ENCODE data around the gene IZUMO1.

The IZUMO1 gene

DNA sequence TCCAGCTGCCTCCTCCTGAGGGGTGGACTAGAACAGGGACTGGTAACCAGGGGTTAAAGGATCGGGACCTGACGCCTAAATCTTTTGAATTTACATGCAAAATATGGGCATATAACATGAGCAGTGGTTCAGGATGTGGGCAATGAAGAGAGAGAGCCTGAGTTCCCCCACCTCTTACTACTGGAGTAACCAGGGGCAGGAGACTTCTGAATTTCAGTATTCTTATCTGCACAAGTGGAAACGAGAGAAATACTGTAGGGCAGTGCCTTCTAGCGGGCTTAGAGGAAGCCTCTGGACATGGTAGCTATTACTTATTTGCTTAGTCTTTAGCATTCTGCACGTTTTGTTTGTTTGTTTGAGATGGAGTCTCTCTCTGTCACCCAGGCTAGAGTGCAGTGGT is 37.8 kb upstream of the IZUMO1 start:
- Mint-ChIP-seq H3K27ac (no peak overlapping the region), H3K36me3 (ENCODE audit: low read depth) (no peaks in the 10 kb centered on the region), H3K4me1 (peaks cover 23% of the 10 kb centered on the region), H3K27me3 (ENCODE audit: low read depth, poor library complexity) (peaks cover 19% of the 10 kb centered on the region), H3K4me3 (no peak overlapping the region), H3K9me3 (no peaks in the 10 kb centered on the region)
- TF ChIP-seq CTCF (IDR thresholded peaks at IDR 0.05), result no peak
- DNase-seq, result no peak

DNA sequence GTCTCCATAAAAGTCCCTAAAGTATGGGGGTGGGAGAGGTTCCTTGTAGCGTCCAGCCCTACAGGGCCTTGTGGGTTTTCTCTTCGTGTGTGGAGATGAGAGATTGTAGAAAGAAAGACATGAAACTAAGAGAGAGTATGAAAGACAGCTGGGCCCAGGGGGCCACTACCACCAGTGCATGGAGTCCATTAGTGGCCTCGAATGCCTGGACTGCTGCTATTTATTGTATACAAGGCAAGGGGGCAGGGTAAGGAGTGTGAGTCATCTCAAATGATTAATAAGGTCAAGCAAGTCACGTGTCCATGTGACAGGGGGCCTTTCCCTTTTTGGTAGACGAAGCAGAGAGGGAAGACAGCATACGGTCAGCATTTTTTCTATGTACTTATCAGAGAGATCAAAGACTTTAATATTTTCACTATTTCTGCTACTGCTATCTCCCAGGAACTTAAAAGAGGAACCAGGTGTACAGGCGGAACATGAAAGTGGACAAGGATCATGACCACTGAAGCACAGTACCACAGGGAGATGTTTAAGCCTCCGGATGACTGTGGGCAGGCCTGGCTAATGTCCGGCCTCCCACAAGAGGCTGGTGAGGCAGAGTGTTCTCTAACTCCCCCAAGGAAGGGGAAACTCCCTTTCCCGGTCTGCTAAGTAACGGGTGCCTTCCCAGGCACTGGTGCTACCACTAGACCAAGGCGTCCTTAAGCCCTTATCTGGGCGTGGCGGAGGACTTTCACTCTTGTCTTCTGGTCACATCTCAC is 34.1 kb upstream of the IZUMO1 start:
- TF ChIP-seq CTCF (IDR thresholded peaks at IDR 0.05), result no peak
- H3K9me3 Mint-ChIP-seq, result no peaks in the 10 kb centered on the region
- H3K36me3 Mint-ChIP-seq (ENCODE audit: low read depth), result no peaks in the 10 kb centered on the region
- peaks cover 18% of the 10 kb centered on the region for H3K4me1 Mint-ChIP-seq
- DNase-seq, result no peak
- no peak overlapping the region for H3K27ac Mint-ChIP-seq
- H3K27me3 Mint-ChIP-seq (ENCODE audit: low read depth, poor library complexity), result peaks cover 9% of the 10 kb centered on the region
- no peak overlapping the region for H3K4me3 Mint-ChIP-seq

- Mint-ChIP-seq H3K4me3 (no peak overlapping the region), H3K36me3 (ENCODE audit: low read depth) (no peaks in the 10 kb centered on the region), H3K27ac (no peak overlapping the region), H3K27me3 (ENCODE audit: low read depth, poor library complexity) (peaks cover 2% of the 10 kb centered on the region), H3K9me3 (no peaks in the 10 kb centered on the region), H3K4me1 (peaks cover 19% of the 10 kb centered on the region)
- TF ChIP-seq CTCF (IDR thresholded peaks at IDR 0.05), result no peak
- DNase-seq, result no peak
Measured at GRCh38 chr19:48779636-48780035, 32.9 kb upstream of the IZUMO1 start.

DNA sequence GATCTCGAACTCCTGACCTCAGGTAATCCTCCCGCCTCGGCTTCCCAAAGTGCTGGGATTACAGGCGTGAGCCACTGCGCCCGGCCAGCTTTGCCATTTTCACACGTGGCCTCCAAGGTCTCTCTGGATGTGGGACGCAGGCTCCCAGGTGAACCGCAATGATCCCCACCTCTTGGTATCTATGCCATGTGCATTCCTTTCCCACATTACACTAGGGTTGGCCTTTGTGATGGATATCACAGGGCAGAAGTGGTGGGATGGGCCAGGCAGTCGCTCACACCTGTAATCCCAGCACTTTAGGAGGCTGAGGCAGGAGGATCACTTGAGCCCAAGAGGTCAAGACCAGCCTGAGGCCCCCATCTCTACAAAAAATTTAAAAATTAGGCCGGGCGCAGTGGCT is 31.0 kb upstream of the IZUMO1 start:
- no peaks in the 10 kb centered on the region for H3K36me3 Mint-ChIP-seq (ENCODE audit: low read depth)
- TF ChIP-seq CTCF (IDR thresholded peaks at IDR 0.05), result no peak
- H3K4me1 Mint-ChIP-seq, result peaks cover 22% of the 10 kb centered on the region
- H3K4me3 Mint-ChIP-seq, result no peak overlapping the region
- no peak for DNase-seq
- no peaks in the 10 kb centered on the region for H3K9me3 Mint-ChIP-seq
- peaks cover 5% of the 10 kb centered on the region for H3K27me3 Mint-ChIP-seq (ENCODE audit: low read depth, poor library complexity)
- H3K27ac Mint-ChIP-seq, result no peak overlapping the region

DNA sequence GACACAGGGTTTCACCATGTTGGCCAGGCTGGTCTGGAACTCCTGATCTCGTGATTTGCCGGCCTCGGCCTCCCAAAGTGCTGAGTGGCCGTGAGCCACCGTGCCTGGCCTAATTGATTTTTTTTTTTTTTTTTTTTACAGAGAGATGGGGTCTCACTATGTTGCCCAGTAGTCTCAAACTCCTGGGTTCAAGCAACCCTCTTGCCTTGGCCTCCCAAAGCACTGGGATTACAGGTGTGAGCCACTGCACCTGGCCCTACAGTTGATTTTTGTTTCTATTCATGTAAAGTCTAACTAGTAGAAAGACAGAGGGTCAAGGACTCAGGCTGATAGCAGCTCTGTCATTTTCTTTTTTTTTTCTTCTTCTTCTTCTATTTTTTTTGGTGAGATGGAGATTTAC is 30.4 kb upstream of the IZUMO1 start:
- Mint-ChIP-seq H3K4me1 (peaks cover 22% of the 10 kb centered on the region), H3K4me3 (no peak overlapping the region), H3K36me3 (ENCODE audit: low read depth) (no peaks in the 10 kb centered on the region), H3K27me3 (ENCODE audit: low read depth, poor library complexity) (peaks cover 5% of the 10 kb centered on the region), H3K9me3 (no peaks in the 10 kb centered on the region), H3K27ac (no peak overlapping the region)
- no peak for DNase-seq
- TF ChIP-seq CTCF (IDR thresholded peaks at IDR 0.05), result no peak

GRCh38 chr19:48772503-48772953 is 25.8 kb upstream of the IZUMO1 start:
- peak overlapping the region; percentile 35 for H3K27ac Mint-ChIP-seq
- H3K4me3 Mint-ChIP-seq, result no peak overlapping the region
- no peak for DNase-seq

More at GRCh38 chr19:48772503-48772953, 25.8 kb upstream of the IZUMO1 start:
- peaks cover 11% of the 10 kb centered on the region for H3K27me3 Mint-ChIP-seq (ENCODE audit: low read depth, poor library complexity)
- no peaks in the 10 kb centered on the region for H3K36me3 Mint-ChIP-seq (ENCODE audit: low read depth)
- no peak for TF ChIP-seq CTCF (IDR thresholded peaks at IDR 0.05)
- peaks cover 24% of the 10 kb centered on the region for H3K4me1 Mint-ChIP-seq
- H3K9me3 Mint-ChIP-seq, result no peaks in the 10 kb centered on the region
